K562 (cell line): ENCODE measurements around the gene CTNNA3.

Experiments used
- CEBPB ChIP-seq: fragments of 450-650 bp; IDR thresholded peaks from 2 replicates; pipeline ENCODE4 v1.6.1; 2016; ENCODE audit warnings: missing genetic modification characterization, missing compliant biosample characterization
- CTCF ChIP-seq, 3 experiments: IDR thresholded peaks in 2 of 3; conservative IDR thresholded peaks in 1 of 3; 2 replicates each; pipeline ENCODE4 v1.5.1; 2011 to 2012; ENCODE audit warnings: low read length in 3 of 3, mild to moderate bottlenecking in 3 of 3, control low read depth in 2 of 3, improper control_type of control experiment in 1 of 3, inconsistent platforms in 1 of 3, low read depth in 1 of 3, mixed read lengths in 1 of 3, moderate library complexity in 1 of 3; ENCODE audit not compliant: insufficient read depth in 2 of 3
- POLR2A ChIP-seq: fragments of 450-650 bp; conservative IDR thresholded peaks from 2 replicates; pipeline ENCODE4 v1.6.1; 2016
- SP2 ChIP-seq: IDR thresholded peaks from 2 replicates; pipeline ENCODE4 v1.6.1; 2011; ENCODE audit warnings: mild to moderate bottlenecking, low read depth, low read length, moderate library complexity; ENCODE audit not compliant: poor library complexity, severe bottlenecking; ENCODE audit errors: extremely low read depth
- ZNF436 ChIP-seq: fragments of 250-450, 450-650 bp; sonication (Bioruptor Pico); formaldehyde crosslinking; IDR thresholded peaks from 2 replicates; pipeline ENCODE4 v1.7.0; 2020; ENCODE audit warnings: mild to moderate bottlenecking
- TF ChIP-seq, protein P1 (sequence below): fragments of 250-450 bp; sonication (Bioruptor Pico); IDR thresholded peaks from 2 replicates; pipeline ENCODE4 v1.5.0; 2021; ENCODE audit warnings: mild to moderate bottlenecking, borderline replicate concordance

GRCh38 chr10:66162560-66163143, 1533.3 kb downstream of the CTNNA3 start:
- TF ChIP-seq ZNF436 (no peak), POLR2A (no peak), CTCF (IDR thresholded peaks at IDR 0.05 in 2 of 3, conservative IDR thresholded peaks at IDR 0.05 in 1 of 3; ENCODE audit: insufficient read depth in 2 of 3, low read depth in 1 of 3, low read length in 3 of 3) (no peak), SP2 (no peak), CEBPB (tag) (no peak)
- TF ChIP-seq, protein P1, sequence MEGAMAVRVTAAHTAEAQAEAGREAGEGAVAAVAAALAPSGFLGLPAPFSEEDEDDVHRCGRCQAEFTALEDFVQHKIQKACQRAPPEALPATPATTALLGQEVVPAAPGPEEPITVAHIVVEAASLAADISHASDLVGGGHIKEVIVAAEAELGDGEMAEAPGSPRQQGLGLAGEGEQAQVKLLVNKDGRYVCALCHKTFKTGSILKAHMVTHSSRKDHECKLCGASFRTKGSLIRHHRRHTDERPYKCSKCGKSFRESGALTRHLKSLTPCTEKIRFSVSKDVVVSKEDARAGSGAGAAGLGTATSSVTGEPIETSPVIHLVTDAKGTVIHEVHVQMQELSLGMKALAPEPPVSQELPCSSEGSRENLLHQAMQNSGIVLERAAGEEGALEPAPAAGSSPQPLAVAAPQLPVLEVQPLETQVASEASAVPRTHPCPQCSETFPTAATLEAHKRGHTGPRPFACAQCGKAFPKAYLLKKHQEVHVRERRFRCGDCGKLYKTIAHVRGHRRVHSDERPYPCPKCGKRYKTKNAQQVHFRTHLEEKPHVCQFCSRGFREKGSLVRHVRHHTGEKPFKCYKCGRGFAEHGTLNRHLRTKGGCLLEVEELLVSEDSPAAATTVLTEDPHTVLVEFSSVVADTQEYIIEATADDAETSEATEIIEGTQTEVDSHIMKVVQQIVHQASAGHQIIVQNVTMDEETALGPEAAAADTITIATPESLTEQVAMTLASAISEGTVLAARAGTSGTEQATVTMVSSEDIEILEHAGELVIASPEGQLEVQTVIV (CRISPR knock-in tag): no peak
